SK-N-SH (cell line): ENCODE data around the gene TRIM8.

Experiments
- CHD2 ChIP-seq: fragments of 150-350 bp; IDR thresholded peaks from 2 replicates; pipeline ENCODE4 v1.6.1; 2018; ENCODE audit warnings: low read length; ENCODE audit not compliant: partially characterized antibody
- CTCF ChIP-seq: fragments of 200-600 bp; sonication (generic); IDR thresholded peaks from 2 replicates; pipeline ENCODE4 v1.6.1; 2017; ENCODE audit warnings: antibody characterized with exemption, mild to moderate bottlenecking, moderate library complexity
- EP300 ChIP-seq, 2 experiments: IDR thresholded peaks; 2 replicates each; pipeline versions ENCODE4 v1.4.0 to v1.6.1; 2012; ENCODE audit warnings: borderline replicate concordance in 1 of 2, low read depth in 1 of 2, low read length in 1 of 2
- EZH2phosphoT487 ChIP-seq: fragments of 200-600 bp; sonication (generic); IDR thresholded peaks from 2 replicates; pipeline ENCODE4 v1.6.1; 2017; ENCODE audit warnings: low read depth, mixed run types, mild to moderate bottlenecking, antibody characterized with exemption, moderate library complexity, borderline replicate concordance
- FOXM1 ChIP-seq: IDR thresholded peaks from 2 replicates; pipeline ENCODE4 v1.4.0; 2012; ENCODE audit warnings: low read depth, mild to moderate bottlenecking
- NFIC ChIP-seq: IDR thresholded peaks from 2 replicates; pipeline ENCODE4 v1.4.0; 2012; ENCODE audit warnings: borderline replicate concordance
- NRF1 ChIP-seq: IDR thresholded peaks from 2 replicates; pipeline ENCODE4 v1.6.1; 2012; ENCODE audit warnings: low read depth, mild to moderate bottlenecking, low read length
- POLR2AphosphoS5 ChIP-seq: IDR thresholded peaks from 2 replicates; pipeline ENCODE4 v1.6.1; 2012; ENCODE audit warnings: low read depth, low read length
- RCOR1 ChIP-seq: fragments of 150-350 bp; IDR thresholded peaks from 2 replicates; pipeline ENCODE4 v1.6.1; 2017; ENCODE audit warnings: antibody characterized with exemption, low read length
- RFX5 ChIP-seq: IDR thresholded peaks from 2 replicates; pipeline ENCODE4 v1.6.1; 2012; ENCODE audit warnings: mild to moderate bottlenecking, improper control_type of control experiment, low read length
- RXRA ChIP-seq: IDR thresholded peaks from 2 replicates; pipeline ENCODE4 v1.4.0; 2012; ENCODE audit warnings: low read depth, mild to moderate bottlenecking, borderline replicate concordance
- TCF12 ChIP-seq: IDR thresholded peaks from 2 replicates; pipeline ENCODE4 v1.4.0; 2012
- TEAD4 ChIP-seq: IDR thresholded peaks from 2 replicates; pipeline ENCODE4 v1.4.0; 2012; ENCODE audit warnings: mild to moderate bottlenecking, borderline replicate concordance; ENCODE audit not compliant: insufficient read depth
- TF ChIP-seq, protein P1 (sequence below): IDR thresholded peaks from 2 replicates; pipeline ENCODE4 v1.4.0; 2012; ENCODE audit warnings: low read depth

GRCh38 chr10:102677331-102678067 is 33.2 kb downstream of the TRIM8 start:
- no peak for TF ChIP-seq CTCF
- TF ChIP-seq RFX5 = no peak
- TF ChIP-seq POLR2AphosphoS5 = no peak
- no peak for TF ChIP-seq NFIC
- TF ChIP-seq RCOR1 = no peak
- TF ChIP-seq, protein P1, sequence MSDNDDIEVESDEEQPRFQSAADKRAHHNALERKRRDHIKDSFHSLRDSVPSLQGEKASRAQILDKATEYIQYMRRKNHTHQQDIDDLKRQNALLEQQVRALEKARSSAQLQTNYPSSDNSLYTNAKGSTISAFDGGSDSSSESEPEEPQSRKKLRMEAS = no peak
- no peak for TF ChIP-seq RXRA
- no peak for TF ChIP-seq NRF1
- TF ChIP-seq EZH2phosphoT487 = no peak
- TF ChIP-seq FOXM1 = no peak
- no peak for TF ChIP-seq EP300 (IDR thresholded peaks at IDR 0.05; ENCODE audit: borderline replicate concordance in 1 of 2, low read depth in 1 of 2, low read length in 1 of 2)
- TF ChIP-seq TCF12 = no peak
- TF ChIP-seq TEAD4 = no peak
- no peak for TF ChIP-seq CHD2
